Hepatocyte (in vitro differentiated cells): ENCODE results near the gene SP110.

Source experiments
- CTCF ChIP-seq: fragments of 200-600 bp; sonication (generic); IDR thresholded peaks from 2 replicates; pipeline ENCODE4 v1.5.1; 2016; ENCODE audit warnings: antibody characterized with exemption, mild to moderate bottlenecking; ENCODE audit not compliant: poor library complexity
- EZH2 ChIP-seq: fragments of 200-600 bp; sonication (generic); IDR thresholded peaks from 2 replicates; pipeline ENCODE4 v1.6.1; 2016; ENCODE audit warnings: antibody characterized with exemption, mild to moderate bottlenecking, borderline replicate concordance
- EZH2phosphoT487 ChIP-seq: fragments of 200-600 bp; sonication (generic); IDR thresholded peaks from one replicate; pipeline ENCODE4 v1.6.1; 2018; ENCODE audit warnings: antibody characterized with exemption, mild to moderate bottlenecking, low read depth, moderate library complexity; ENCODE audit not compliant: unreplicated experiment, severe bottlenecking

DNA sequence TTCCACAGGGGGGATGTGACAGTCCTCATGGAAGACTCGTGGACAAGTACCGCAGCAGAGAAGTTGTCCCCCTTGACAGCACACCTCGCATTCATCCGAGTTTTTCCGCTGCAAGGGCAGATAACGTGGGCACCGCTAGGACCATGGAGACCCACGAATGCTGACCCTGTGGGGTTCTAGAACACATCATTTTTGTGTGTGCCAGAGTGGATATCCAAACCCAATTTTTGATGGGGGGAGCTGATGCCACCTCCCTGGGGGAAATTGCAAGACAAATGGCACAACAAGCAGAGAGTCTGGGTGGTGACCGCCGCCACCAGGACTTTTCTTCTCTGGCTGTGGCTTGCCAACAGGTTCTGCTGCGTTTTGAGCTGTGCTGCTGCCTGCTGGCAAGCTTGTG lies 46.9 kb downstream of the SP110 start:
- TF ChIP-seq EZH2phosphoT487 (no peak), CTCF (no peak), EZH2 (no peak)
